DND-41 (cell line): ENCODE measurements around the gene GPT2.

ENCODE experiments used
- ATAC-seq: fragments of 200-7000 bp; cut with Tn5 transposase; 3 replicates; pipeline ENCODE4 v1.9.1; 2021; ENCODE audit warnings: low read depth; ENCODE audit not compliant: insufficient read depth
- DNase-seq: peaks from one replicate; pipeline ENCODE4 v3.0.0-alpha.2; 2020
- H2AFZ ChIP-seq: 2 replicates; pipeline ENCODE4 v1.6.0; 2012; ENCODE audit warnings: low read depth, low read length
- H3K27ac ChIP-seq: 2 replicates; pipeline ENCODE4 v1.5.1; 2012; ENCODE audit warnings: low read length, inconsistent platforms
- H3K27me3 ChIP-seq: fragments of 200-600 bp; sonication (generic); 2 replicates; pipeline ENCODE4 v1.6.0; 2012; ENCODE audit warnings: low read length, mild to moderate bottlenecking, inconsistent platforms; ENCODE audit not compliant: insufficient read depth, poor library complexity
- H3K36me3 ChIP-seq: 2 replicates; pipeline ENCODE4 v1.5.1; 2012; ENCODE audit warnings: low read length, inconsistent platforms; ENCODE audit not compliant: insufficient read depth
- H3K4me1 ChIP-seq: 2 replicates; pipeline ENCODE4 v1.5.1; 2012; ENCODE audit warnings: mild to moderate bottlenecking, low read length; ENCODE audit not compliant: insufficient read depth
- H3K4me2 ChIP-seq: 2 replicates; pipeline ENCODE4 v1.6.0; 2012; ENCODE audit warnings: mild to moderate bottlenecking, moderate library complexity, low read length, inconsistent platforms; ENCODE audit not compliant: insufficient read depth
- H3K4me3 ChIP-seq, 2 experiments: fragments of 200-600 bp in 1 of 2; shearing (Covaris generic) in 1 of 2; 2 replicates each; pipeline ENCODE4 v1.5.1; 2012 to 2016; ENCODE audit warnings: inconsistent platforms in 2 of 2, low read length in 2 of 2, mild to moderate bottlenecking in 2 of 2, low read depth in 1 of 2, moderate library complexity in 1 of 2
- H3K79me2 ChIP-seq: 2 replicates; pipeline ENCODE4 v1.6.0; 2012; ENCODE audit warnings: low read length, inconsistent platforms; ENCODE audit not compliant: insufficient read depth
- H3K9ac ChIP-seq: 2 replicates; pipeline ENCODE4 v1.6.0; 2012; ENCODE audit warnings: low read depth, mild to moderate bottlenecking, inconsistent platforms, low read length, moderate library complexity
- H3K9me3 ChIP-seq: 2 replicates; pipeline ENCODE4 v1.5.1; 2012; ENCODE audit warnings: low read length, moderate library complexity, mild to moderate bottlenecking, inconsistent platforms; ENCODE audit not compliant: insufficient read depth, severe bottlenecking
- H4K20me1 ChIP-seq: 2 replicates; pipeline ENCODE4 v1.6.0; 2012; ENCODE audit warnings: low read length; ENCODE audit not compliant: insufficient read depth
- CTCF ChIP-seq: IDR thresholded peaks from 2 replicates; pipeline ENCODE4 v1.5.1; 2012; ENCODE audit warnings: borderline replicate concordance, low read length, moderate library complexity, mild to moderate bottlenecking; ENCODE audit not compliant: poor library complexity, severe bottlenecking; ENCODE audit errors: extremely low read depth
- EZH2 ChIP-seq: IDR thresholded peaks from 3 replicates; pipeline ENCODE4 v1.6.1; 2012; ENCODE audit warnings: borderline replicate concordance, low read depth, mild to moderate bottlenecking, moderate library complexity, low read length, inconsistent platforms; ENCODE audit not compliant: severe bottlenecking

The GPT2 gene

GRCh38 chr16:46927273-46927672 is 43.1 kb downstream of the GPT2 start:
- Histone ChIP-seq H2AFZ (no peak overlapping the region), H3K9ac (no peak overlapping the region), H3K9me3 (no peaks in the 10 kb centered on the region), H3K4me1 (0 out of 2 replicates have a peak, but pooled peaks cover 6% of the 10 kb centered on the region), H3K36me3 (no peaks in the 10 kb centered on the region), H3K4me3 (no peak overlapping the region), H3K27ac (no peak overlapping the region), H3K79me2 (no peaks in the 10 kb centered on the region), H4K20me1 (no peaks in the 10 kb centered on the region), H3K27me3 (no peaks in the 10 kb centered on the region), H3K4me2 (no peak overlapping the region)
- DNase-seq, result no peak
- no peak for ATAC-seq
- TF ChIP-seq EZH2 (no peak), CTCF (no peak)

GRCh38 chr16:46928811-46929210 is 44.6 kb downstream of the GPT2 start:
- H3K36me3 ChIP-seq, result no peaks in the 10 kb centered on the region
- ATAC-seq, result no peak
- H3K9me3 ChIP-seq, result no peaks in the 10 kb centered on the region
- 0 out of 2 replicates have a peak, but pooled peaks cover 6% of the 10 kb centered on the region for H3K4me1 ChIP-seq
- no peaks in the 10 kb centered on the region for H3K27me3 ChIP-seq
- H3K9ac ChIP-seq, result no peak overlapping the region
- no peaks in the 10 kb centered on the region for H4K20me1 ChIP-seq
- H2AFZ ChIP-seq, result no peak overlapping the region
- DNase-seq, result no peak
- H3K27ac ChIP-seq, result no peak overlapping the region
- no peak overlapping the region for H3K4me2 ChIP-seq
- no peak for TF ChIP-seq EZH2
- no peak for TF ChIP-seq CTCF
- H3K4me3 ChIP-seq, result no peak overlapping the region
- H3K79me2 ChIP-seq, result no peaks in the 10 kb centered on the region

- H3K4me2 ChIP-seq, result peak overlapping the region; percentile 24; the same call in 1 of the 2 replicates
- H2AFZ ChIP-seq, result peak overlapping the region; percentile 51; the same call in 1 of the 2 replicates
- no peak overlapping the region for H3K9ac ChIP-seq
- TF ChIP-seq EZH2 (no peak), CTCF (peak; percentile 85)
- H3K27ac ChIP-seq, result no peak overlapping the region
- H4K20me1 ChIP-seq, result no peaks in the 10 kb centered on the region
- H3K9me3 ChIP-seq, result no peaks in the 10 kb centered on the region
- peak; percentile 92 for ATAC-seq
- DNase-seq, result peak; percentile 64
- H3K36me3 ChIP-seq, result no peaks in the 10 kb centered on the region
- H3K27me3 ChIP-seq, result no peaks in the 10 kb centered on the region
- H3K4me1 ChIP-seq, result 0 out of 2 replicates have a peak, but pooled peaks cover 6% of the 10 kb centered on the region
- H3K4me3 ChIP-seq, result no peak overlapping the region
- no peaks in the 10 kb centered on the region for H3K79me2 ChIP-seq
Measured at GRCh38 chr16:46929378-46930332, 45.5 kb downstream of the GPT2 start.
